ENCODE results near the gene CHST8. TPM values are rescaled to one million over a fixed set of nuclear protein-coding genes. Genes with fewer than 3 reads are reported as not detected.

The CHST8 gene
- total RNA-seq, 1 experiment from 2014 or later: 33.5 TPM

DNA sequence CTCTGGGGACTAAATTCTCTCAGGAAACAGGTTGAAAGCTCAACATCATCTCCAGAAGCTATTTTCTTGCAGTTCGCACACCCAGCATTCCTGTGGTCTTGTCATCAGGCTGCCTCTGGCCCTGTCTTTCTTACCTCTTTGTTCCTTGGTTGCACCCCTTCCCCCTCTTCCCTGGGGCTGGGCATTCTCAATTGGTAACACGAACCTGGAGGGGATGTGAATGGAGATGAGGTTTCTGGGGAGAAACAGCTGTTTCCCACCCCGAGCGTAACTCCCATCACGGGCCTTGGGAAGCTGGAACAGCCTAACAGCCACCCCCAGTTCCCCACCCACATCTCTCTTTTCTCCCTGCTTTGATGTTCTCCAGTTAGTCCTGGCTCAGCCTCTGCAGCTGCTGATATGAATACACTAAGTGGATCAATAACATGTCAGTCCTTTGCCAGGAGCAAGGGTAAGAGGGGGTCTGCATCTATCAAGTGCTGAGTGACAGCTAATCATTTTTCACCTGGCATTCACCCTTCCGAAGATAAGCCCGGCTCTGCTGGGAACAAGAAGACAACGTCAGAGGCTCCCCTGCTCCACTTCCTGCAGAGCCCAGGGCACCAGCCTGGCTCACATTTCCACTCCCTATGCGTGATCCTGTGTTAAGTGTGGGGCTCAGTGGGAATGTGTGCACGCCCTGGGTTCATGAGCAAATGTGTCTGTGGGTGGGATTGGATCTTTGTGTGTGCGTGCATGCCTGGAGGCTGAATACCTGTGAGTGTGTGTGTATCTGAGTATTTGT is 100.9 kb downstream of the CHST8 start:
- DNase-seq (ENCODE audit: low spot score): no peak
- CTCF ChIA-PET: interaction anchor here (0.9 kb wide), 1 partner anchor 307 kb away, joined by 3 read pairs; no protein-coding TSS in a partner anchor
- Mint-ChIP-seq H3K4me3 (no peak overlapping the region), H3K36me3 (no peaks in the 10 kb centered on the region), H3K27me3 (ENCODE audit: low read depth) (no peaks in the 10 kb centered on the region), H3K27ac (0 out of 2 replicates have a peak overlapping the region, but pooled peaks have one; percentile 32), H3K4me1 (peaks cover 4% of the 10 kb centered on the region), H3K9me3 (no peaks in the 10 kb centered on the region)
- POLR2A ChIA-PET: no interaction called here
- TF ChIP-seq AFF4 (CRISPR knock-in tag; IDR thresholded peaks at IDR 0.05; ENCODE audit: borderline replicate concordance) (no peak), TCF7 (CRISPR knock-in tag; IDR thresholded peaks at IDR 0.05; ENCODE audit: low read depth) (no peak), NFYB (CRISPR knock-in tag; conservative IDR thresholded peaks at IDR 0.05; ENCODE audit: low read depth) (no peak), NR3C1 (CRISPR knock-in tag; conservative IDR thresholded peaks at IDR 0.05; ENCODE audit: low read depth) (no peak), ZNF138 (CRISPR knock-in tag; conservative IDR thresholded peaks at IDR 0.05) (no peak), ZNF263 (CRISPR knock-in tag; IDR thresholded peaks at IDR 0.05; ENCODE audit: low read depth) (no peak), ZNF219 (CRISPR knock-in tag; IDR thresholded peaks at IDR 0.05; ENCODE audit: borderline replicate concordance) (no peak), ZNF423 (CRISPR knock-in tag; IDR thresholded peaks at IDR 0.05) (no peak), ATF2 (CRISPR knock-in tag; IDR thresholded peaks at IDR 0.05; ENCODE audit: borderline replicate concordance, low read depth) (no peak), ESRRA (CRISPR knock-in tag; IDR thresholded peaks at IDR 0.05; ENCODE audit: borderline replicate concordance) (no peak), FOXP1 (CRISPR knock-in tag; IDR thresholded peaks at IDR 0.05; ENCODE audit: borderline replicate concordance) (no peak), MXD4 (CRISPR knock-in tag; IDR thresholded peaks at IDR 0.05; ENCODE audit: borderline replicate concordance) (no peak), PRRX2 (CRISPR knock-in tag; IDR thresholded peaks at IDR 0.05) (no peak), FOXJ3 (CRISPR knock-in tag; IDR thresholded peaks at IDR 0.05; ENCODE audit: borderline replicate concordance) (no peak)
- TF ChIP-seq, protein P1, sequence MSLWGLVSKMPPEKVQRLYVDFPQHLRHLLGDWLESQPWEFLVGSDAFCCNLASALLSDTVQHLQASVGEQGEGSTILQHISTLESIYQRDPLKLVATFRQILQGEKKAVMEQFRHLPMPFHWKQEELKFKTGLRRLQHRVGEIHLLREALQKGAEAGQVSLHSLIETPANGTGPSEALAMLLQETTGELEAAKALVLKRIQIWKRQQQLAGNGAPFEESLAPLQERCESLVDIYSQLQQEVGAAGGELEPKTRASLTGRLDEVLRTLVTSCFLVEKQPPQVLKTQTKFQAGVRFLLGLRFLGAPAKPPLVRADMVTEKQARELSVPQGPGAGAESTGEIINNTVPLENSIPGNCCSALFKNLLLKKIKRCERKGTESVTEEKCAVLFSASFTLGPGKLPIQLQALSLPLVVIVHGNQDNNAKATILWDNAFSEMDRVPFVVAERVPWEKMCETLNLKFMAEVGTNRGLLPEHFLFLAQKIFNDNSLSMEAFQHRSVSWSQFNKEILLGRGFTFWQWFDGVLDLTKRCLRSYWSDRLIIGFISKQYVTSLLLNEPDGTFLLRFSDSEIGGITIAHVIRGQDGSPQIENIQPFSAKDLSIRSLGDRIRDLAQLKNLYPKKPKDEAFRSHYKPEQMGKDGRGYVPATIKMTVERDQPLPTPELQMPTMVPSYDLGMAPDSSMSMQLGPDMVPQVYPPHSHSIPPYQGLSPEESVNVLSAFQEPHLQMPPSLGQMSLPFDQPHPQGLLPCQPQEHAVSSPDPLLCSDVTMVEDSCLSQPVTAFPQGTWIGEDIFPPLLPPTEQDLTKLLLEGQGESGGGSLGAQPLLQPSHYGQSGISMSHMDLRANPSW (CRISPR knock-in tag; conservative IDR thresholded peaks at IDR 0.05; ENCODE audit: low read depth): no peak
- TF ChIP-seq, protein P2, sequence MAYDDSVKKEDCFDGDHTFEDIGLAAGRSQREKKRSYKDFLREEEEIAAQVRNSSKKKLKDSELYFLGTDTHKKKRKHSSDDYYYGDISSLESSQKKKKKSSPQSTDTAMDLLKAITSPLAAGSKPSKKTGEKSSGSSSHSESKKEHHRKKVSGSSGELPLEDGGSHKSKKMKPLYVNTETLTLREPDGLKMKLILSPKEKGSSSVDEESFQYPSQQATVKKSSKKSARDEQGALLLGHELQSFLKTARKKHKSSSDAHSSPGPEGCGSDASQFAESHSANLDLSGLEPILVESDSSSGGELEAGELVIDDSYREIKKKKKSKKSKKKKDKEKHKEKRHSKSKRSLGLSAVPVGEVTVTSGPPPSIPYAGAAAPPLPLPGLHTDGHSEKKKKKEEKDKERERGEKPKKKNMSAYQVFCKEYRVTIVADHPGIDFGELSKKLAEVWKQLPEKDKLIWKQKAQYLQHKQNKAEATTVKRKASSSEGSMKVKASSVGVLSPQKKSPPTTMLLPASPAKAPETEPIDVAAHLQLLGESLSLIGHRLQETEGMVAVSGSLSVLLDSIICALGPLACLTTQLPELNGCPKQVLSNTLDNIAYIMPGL (CRISPR knock-in tag; IDR thresholded peaks at IDR 0.05): no peak
- TF ChIP-seq, protein P3, sequence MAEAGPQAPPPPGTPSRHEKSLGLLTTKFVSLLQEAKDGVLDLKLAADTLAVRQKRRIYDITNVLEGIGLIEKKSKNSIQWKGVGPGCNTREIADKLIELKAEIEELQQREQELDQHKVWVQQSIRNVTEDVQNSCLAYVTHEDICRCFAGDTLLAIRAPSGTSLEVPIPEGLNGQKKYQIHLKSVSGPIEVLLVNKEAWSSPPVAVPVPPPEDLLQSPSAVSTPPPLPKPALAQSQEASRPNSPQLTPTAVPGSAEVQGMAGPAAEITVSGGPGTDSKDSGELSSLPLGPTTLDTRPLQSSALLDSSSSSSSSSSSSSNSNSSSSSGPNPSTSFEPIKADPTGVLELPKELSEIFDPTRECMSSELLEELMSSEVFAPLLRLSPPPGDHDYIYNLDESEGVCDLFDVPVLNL (CRISPR knock-in tag; IDR thresholded peaks at IDR 0.05; ENCODE audit: borderline replicate concordance, low read depth): no peak
- TF ChIP-seq, protein P4, sequence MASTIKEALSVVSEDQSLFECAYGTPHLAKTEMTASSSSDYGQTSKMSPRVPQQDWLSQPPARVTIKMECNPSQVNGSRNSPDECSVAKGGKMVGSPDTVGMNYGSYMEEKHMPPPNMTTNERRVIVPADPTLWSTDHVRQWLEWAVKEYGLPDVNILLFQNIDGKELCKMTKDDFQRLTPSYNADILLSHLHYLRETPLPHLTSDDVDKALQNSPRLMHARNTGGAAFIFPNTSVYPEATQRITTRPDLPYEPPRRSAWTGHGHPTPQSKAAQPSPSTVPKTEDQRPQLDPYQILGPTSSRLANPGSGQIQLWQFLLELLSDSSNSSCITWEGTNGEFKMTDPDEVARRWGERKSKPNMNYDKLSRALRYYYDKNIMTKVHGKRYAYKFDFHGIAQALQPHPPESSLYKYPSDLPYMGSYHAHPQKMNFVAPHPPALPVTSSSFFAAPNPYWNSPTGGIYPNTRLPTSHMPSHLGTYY (CRISPR knock-in tag; IDR thresholded peaks at IDR 0.05): no peak
- TF ChIP-seq, protein P5, sequence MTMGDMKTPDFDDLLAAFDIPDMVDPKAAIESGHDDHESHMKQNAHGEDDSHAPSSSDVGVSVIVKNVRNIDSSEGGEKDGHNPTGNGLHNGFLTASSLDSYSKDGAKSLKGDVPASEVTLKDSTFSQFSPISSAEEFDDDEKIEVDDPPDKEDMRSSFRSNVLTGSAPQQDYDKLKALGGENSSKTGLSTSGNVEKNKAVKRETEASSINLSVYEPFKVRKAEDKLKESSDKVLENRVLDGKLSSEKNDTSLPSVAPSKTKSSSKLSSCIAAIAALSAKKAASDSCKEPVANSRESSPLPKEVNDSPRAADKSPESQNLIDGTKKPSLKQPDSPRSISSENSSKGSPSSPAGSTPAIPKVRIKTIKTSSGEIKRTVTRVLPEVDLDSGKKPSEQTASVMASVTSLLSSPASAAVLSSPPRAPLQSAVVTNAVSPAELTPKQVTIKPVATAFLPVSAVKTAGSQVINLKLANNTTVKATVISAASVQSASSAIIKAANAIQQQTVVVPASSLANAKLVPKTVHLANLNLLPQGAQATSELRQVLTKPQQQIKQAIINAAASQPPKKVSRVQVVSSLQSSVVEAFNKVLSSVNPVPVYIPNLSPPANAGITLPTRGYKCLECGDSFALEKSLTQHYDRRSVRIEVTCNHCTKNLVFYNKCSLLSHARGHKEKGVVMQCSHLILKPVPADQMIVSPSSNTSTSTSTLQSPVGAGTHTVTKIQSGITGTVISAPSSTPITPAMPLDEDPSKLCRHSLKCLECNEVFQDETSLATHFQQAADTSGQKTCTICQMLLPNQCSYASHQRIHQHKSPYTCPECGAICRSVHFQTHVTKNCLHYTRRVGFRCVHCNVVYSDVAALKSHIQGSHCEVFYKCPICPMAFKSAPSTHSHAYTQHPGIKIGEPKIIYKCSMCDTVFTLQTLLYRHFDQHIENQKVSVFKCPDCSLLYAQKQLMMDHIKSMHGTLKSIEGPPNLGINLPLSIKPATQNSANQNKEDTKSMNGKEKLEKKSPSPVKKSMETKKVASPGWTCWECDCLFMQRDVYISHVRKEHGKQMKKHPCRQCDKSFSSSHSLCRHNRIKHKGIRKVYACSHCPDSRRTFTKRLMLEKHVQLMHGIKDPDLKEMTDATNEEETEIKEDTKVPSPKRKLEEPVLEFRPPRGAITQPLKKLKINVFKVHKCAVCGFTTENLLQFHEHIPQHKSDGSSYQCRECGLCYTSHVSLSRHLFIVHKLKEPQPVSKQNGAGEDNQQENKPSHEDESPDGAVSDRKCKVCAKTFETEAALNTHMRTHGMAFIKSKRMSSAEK (CRISPR knock-in tag; IDR thresholded peaks at IDR 0.05; ENCODE audit: borderline replicate concordance): no peak
- no peak for ATAC-seq

Data from WTC11 (cell line).